Suprapubic skin (tissue), 4 donors: Measurements from ENCODE around the gene IQSEC1. TPM values are rescaled to one million over a fixed set of nuclear protein-coding genes. Genes with fewer than 3 reads are reported as not detected.

Source experiments
- DNase-seq, 2 donors: peaks; one replicate each; pipeline ENCODE4 v3.0.0-alpha.2; 2019; ENCODE audit warnings: low spot score in 2 of 2
- H3K27ac ChIP-seq: fragments of 200-600 bp; sonication (generic); one replicate; pipeline ENCODE4 v1.5.1; 2019
- H3K27me3 ChIP-seq: fragments of 200-600 bp; sonication (generic); one replicate; pipeline ENCODE4 v1.5.1; 2019
- H3K36me3 ChIP-seq: fragments of 200-600 bp; sonication (generic); one replicate; pipeline ENCODE4 v1.5.1; 2019
- H3K4me1 ChIP-seq: fragments of 200-600 bp; sonication (generic); one replicate; pipeline ENCODE4 v1.5.1; 2019
- H3K4me3 ChIP-seq: fragments of 200-600 bp; sonication (generic); one replicate; pipeline ENCODE4 v1.5.1; 2019; ENCODE audit warnings: mild to moderate bottlenecking
- H3K9me3 ChIP-seq: fragments of 200-600 bp; sonication (generic); one replicate; pipeline ENCODE4 v1.5.1; 2019
- CTCF ChIP-seq, 2 donors: fragments of 200-600 bp in 1 of 2; fragments of 450-650 bp in 1 of 2; sonication (generic) in 1 of 2; IDR thresholded peaks; one replicate each; pipeline ENCODE4 v1.5.1; 2016 to 2019; ENCODE audit warnings: antibody characterized with exemption in 2 of 2, mild to moderate bottlenecking in 1 of 2, moderate library complexity in 1 of 2
- EP300 ChIP-seq: sonication (generic); formaldehyde crosslinking; IDR thresholded peaks from one replicate; pipeline ENCODE4 v1.6.1; 2017; ENCODE audit warnings: antibody characterized with exemption
- POLR2A ChIP-seq, 2 donors: fragments of 450-650 bp; IDR thresholded peaks; one replicate each; pipeline ENCODE4 v1.6.1; 2017; ENCODE audit warnings: antibody characterized with exemption in 2 of 2, mild to moderate bottlenecking in 2 of 2, moderate library complexity in 2 of 2
- POLR2AphosphoS5 ChIP-seq, 3 donors: sonication (generic); formaldehyde crosslinking; IDR thresholded peaks; one replicate each; pipeline ENCODE4 v1.6.1; 2017; ENCODE audit warnings: antibody characterized with exemption in 3 of 3
- WGBS: methylation state at CpG from one replicate; pipeline ENCODE4 v1.1.5; 2018; 5-methylcytosine and 5-hydroxymethylcytosine counted together
- total RNA-seq, 4 donors: library from RNA; depleted of rRNA; stranded (reverse); fragments of >200 nt; gene quantifications; one replicate each; pipeline ENCODE4 v1.1.0, GENCODE V29; 2016

The IQSEC1 gene
- total RNA-seq, 4 donors from 2014 or later = 26.7 to 52.4 (median 35.5) TPM

- Histone ChIP-seq H3K27ac (no peak overlapping the region), H3K4me1 (no peaks in the 10 kb centered on the region), H3K36me3 (peaks cover 59% of the 10 kb centered on the region), H3K9me3 (no peaks in the 10 kb centered on the region), H3K27me3 (no peaks in the 10 kb centered on the region), H3K4me3 (no peak overlapping the region)
- 63% methylated on average over 2 of the region's 9 CpGs for WGBS
- TF ChIP-seq POLR2AphosphoS5 (IDR thresholded peaks at IDR 0.05) (no peak), POLR2A (IDR thresholded peaks at IDR 0.05) (no peak), CTCF (IDR thresholded peaks at IDR 0.05) (no peak), EP300 (no peak)
- no peak for DNase-seq
Measured at GRCh38 chr3:12916159-12916558, 157.1 kb downstream of the IQSEC1 start.

GRCh38 chr3:12914088-12914487 is 159.1 kb downstream of the IQSEC1 start:
- H3K4me1 ChIP-seq = no peaks in the 10 kb centered on the region
- H3K4me3 ChIP-seq = no peak overlapping the region
- peaks cover 59% of the 10 kb centered on the region for H3K36me3 ChIP-seq
- DNase-seq = no peak
- TF ChIP-seq CTCF (IDR thresholded peaks at IDR 0.05) = no peak
- no peak for TF ChIP-seq EP300
- TF ChIP-seq POLR2AphosphoS5 (IDR thresholded peaks at IDR 0.05) = no peak
- TF ChIP-seq POLR2A (IDR thresholded peaks at IDR 0.05) = no peak
- H3K27me3 ChIP-seq = no peaks in the 10 kb centered on the region
- no peaks in the 10 kb centered on the region for H3K9me3 ChIP-seq
- WGBS = 91% methylated on average over 4 of the region's 7 CpGs
- H3K27ac ChIP-seq = no peak overlapping the region

- TF ChIP-seq POLR2AphosphoS5 (IDR thresholded peaks at IDR 0.05) (no peak), EP300 (no peak), POLR2A (IDR thresholded peaks at IDR 0.05) (no peak), CTCF (IDR thresholded peaks at IDR 0.05) (no peak)
- no peaks in the 10 kb centered on the region for H3K27me3 ChIP-seq
- no peak overlapping the region for H3K4me3 ChIP-seq
- peaks cover 74% of the 10 kb centered on the region for H3K36me3 ChIP-seq
- whole genome bisulfite sequencing = 86% methylated on average over 9 of the region's 15 CpGs
- DNase-seq = no peak
- no peaks in the 10 kb centered on the region for H3K9me3 ChIP-seq
- H3K4me1 ChIP-seq = no peaks in the 10 kb centered on the region
- no peak overlapping the region for H3K27ac ChIP-seq
Measured at GRCh38 chr3:12911881-12912415, 161.3 kb downstream of the IQSEC1 start.

GRCh38 chr3:12910356-12911099 is 162.7 kb downstream of the IQSEC1 start:
- Histone ChIP-seq H3K4me1 (no peaks in the 10 kb centered on the region), H3K4me3 (no peak overlapping the region), H3K27ac (no peak overlapping the region), H3K36me3 (peaks cover 88% of the 10 kb centered on the region), H3K9me3 (no peaks in the 10 kb centered on the region), H3K27me3 (no peaks in the 10 kb centered on the region)
- 89% methylated on average over 8 of the region's 8 CpGs for WGBS
- no peak for TF ChIP-seq EP300
- no peak for TF ChIP-seq CTCF (IDR thresholded peaks at IDR 0.05)
- no peak for TF ChIP-seq POLR2A (IDR thresholded peaks at IDR 0.05)
- no peak for TF ChIP-seq POLR2AphosphoS5 (IDR thresholded peaks at IDR 0.05)
- no peak for DNase-seq

- no peaks in the 10 kb centered on the region for H3K4me1 ChIP-seq
- no peak for TF ChIP-seq CTCF (IDR thresholded peaks at IDR 0.05)
- no peak for TF ChIP-seq POLR2A (IDR thresholded peaks at IDR 0.05)
- TF ChIP-seq POLR2AphosphoS5 (IDR thresholded peaks at IDR 0.05) = no peak
- TF ChIP-seq EP300 = no peak
- H3K4me3 ChIP-seq = no peak overlapping the region
- H3K27me3 ChIP-seq = no peaks in the 10 kb centered on the region
- 81% methylated on average over 5 of the region's 7 CpGs for WGBS
- DNase-seq = no peak
- H3K27ac ChIP-seq = no peak overlapping the region
- no peaks in the 10 kb centered on the region for H3K9me3 ChIP-seq
- H3K36me3 ChIP-seq = peaks cover 89% of the 10 kb centered on the region
Measured at GRCh38 chr3:12909710-12910109, 163.5 kb downstream of the IQSEC1 start.
